Measurements from ENCODE around the gene MRPS27. TPM values are rescaled to one million over a fixed set of nuclear protein-coding genes. Genes with fewer than 3 reads are reported as not detected.

Gene MRPS27
- total and polyA plus RNA-seq, 2 of the 13 experiments (the other 11 are each of a cell fraction or from before 2014, with no cell fraction given), result 71.8 to 115 TPM

GRCh38 chr5:72216756-72217155 lies 103.3 kb downstream of the MRPS27 start (continued):
- no peak for TF ChIP-seq ZFAT (CRISPR knock-in tag; conservative IDR thresholded peaks at IDR 0.05)

DNA sequence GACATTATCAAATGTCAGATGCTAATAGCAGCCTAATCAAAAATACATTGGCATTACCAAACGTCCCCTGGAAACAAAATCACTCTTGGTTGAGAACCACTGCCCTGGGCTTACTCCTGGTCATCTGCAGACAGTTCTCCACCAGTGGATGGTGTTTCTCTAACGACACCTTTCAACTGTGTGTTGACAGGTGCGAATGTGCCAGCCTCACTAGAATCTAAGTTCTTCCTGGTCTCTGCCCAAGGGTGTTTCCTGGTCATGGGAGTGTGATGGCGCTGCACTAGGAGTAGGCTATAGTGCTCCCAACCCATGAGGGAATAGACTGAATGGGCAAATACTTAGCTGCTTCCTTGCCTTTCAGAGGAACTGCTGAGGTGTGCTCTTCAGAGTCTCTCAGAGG lies 105.9 kb downstream of the MRPS27 start:
- Histone ChIP-seq H3K36me3 (replicated peaks in 1 of 2; ENCODE audit: control insufficient read depth in 1 of 2, insufficient read depth in 2 of 2, low read length in 2 of 2) (peaks cover 3 to 14% of the 10 kb centered on the region in 2 experiments; a peak in 4 of 5 replicates), H3K79me2 (ENCODE audit: insufficient read depth, low read length) (no peaks in the 10 kb centered on the region), H3K27me3 (ENCODE audit: control insufficient read depth in 1 of 2, insufficient read depth in 2 of 2, low read length in 2 of 2) (no peaks in the 10 kb centered on the region), H3K9me3 (ENCODE audit: low read length) (no peaks in the 10 kb centered on the region), H3K4me3 (replicated peaks in 1 of 3; ENCODE audit: insufficient read depth in 1 of 3, low read depth in 2 of 3, low read length in 3 of 3) (no peak overlapping the region), H2AFZ (ENCODE audit: low read length) (no peak overlapping the region), H3K9ac (ENCODE audit: insufficient read depth, low read depth, low read length) (no peak overlapping the region), H3K4me2 (ENCODE audit: low read depth, low read length) (no peak overlapping the region), H4K20me1 (ENCODE audit: insufficient read depth, low read length) (no peaks in the 10 kb centered on the region), H3K4me1 (ENCODE audit: insufficient read depth, low read length) (peaks cover 11% of the 10 kb centered on the region; the same call in 1 of the 2 replicates), H3K27ac (ENCODE audit: extremely low read length, insufficient read depth, low read length) (no peak overlapping the region)
- FAIRE-seq, result no peak
- in situ Hi-C loops (cut with HindIII; ENCODE audit: extremely low pct_ligation_motif_present, low pct_unique_long_range_greater_than_20kb), result no loop called here
- ChIA-PET CTCF (ENCODE audit: low intra/inter-chr PET ratio, low total read pairs) (no interaction called here), POLR2A (no interaction called here)
- intact Hi-C loops (cut with micrococcal nuclease; ENCODE audit: unreplicated experiment), result no loop called here
- ATAC-seq, result no peak
- DNase-seq (ENCODE audit: low spot score), result no peak
- no TSS peak for BruUV-seq (replicated peaks)
- 86% methylated on average over 2 of the region's 4 CpGs for WGBS (ENCODE audit: low lambda C conversion rate)
- no peak for TF ChIP-seq THAP9 (CRISPR knock-in tag; IDR thresholded peaks at IDR 0.05; ENCODE audit: borderline replicate concordance)
- TF ChIP-seq ZNF773 (CRISPR knock-in tag; IDR thresholded peaks at IDR 0.05; ENCODE audit: borderline replicate concordance), result no peak
- no peak for TF ChIP-seq PTBP1 (IDR thresholded peaks at IDR 0.05; ENCODE audit: low read depth, low read length, poor library complexity, severe bottlenecking)
- TF ChIP-seq ZFP36L2 (CRISPR knock-in tag; IDR thresholded peaks at IDR 0.05), result no peak
- no peak for TF ChIP-seq MXD1 (CRISPR knock-in tag; IDR thresholded peaks at IDR 0.05)
- TF ChIP-seq CREM (IDR thresholded peaks at IDR 0.05), result no peak
- TF ChIP-seq CREM (CRISPR knock-in tag; IDR thresholded peaks at IDR 0.05), result no peak
- no peak for TF ChIP-seq ZNF382 (CRISPR knock-in tag; IDR thresholded peaks at IDR 0.05; ENCODE audit: borderline replicate concordance)
- TF ChIP-seq MED13 (CRISPR knock-in tag; IDR thresholded peaks at IDR 0.05), result no peak
- TF ChIP-seq NR2F2 (IDR thresholded peaks at IDR 0.05; ENCODE audit: borderline replicate concordance, low read depth), result no peak
- TF ChIP-seq ZNF235 (CRISPR knock-in tag; IDR thresholded peaks at IDR 0.05; ENCODE audit: borderline replicate concordance), result no peak
- TF ChIP-seq, protein P1, sequence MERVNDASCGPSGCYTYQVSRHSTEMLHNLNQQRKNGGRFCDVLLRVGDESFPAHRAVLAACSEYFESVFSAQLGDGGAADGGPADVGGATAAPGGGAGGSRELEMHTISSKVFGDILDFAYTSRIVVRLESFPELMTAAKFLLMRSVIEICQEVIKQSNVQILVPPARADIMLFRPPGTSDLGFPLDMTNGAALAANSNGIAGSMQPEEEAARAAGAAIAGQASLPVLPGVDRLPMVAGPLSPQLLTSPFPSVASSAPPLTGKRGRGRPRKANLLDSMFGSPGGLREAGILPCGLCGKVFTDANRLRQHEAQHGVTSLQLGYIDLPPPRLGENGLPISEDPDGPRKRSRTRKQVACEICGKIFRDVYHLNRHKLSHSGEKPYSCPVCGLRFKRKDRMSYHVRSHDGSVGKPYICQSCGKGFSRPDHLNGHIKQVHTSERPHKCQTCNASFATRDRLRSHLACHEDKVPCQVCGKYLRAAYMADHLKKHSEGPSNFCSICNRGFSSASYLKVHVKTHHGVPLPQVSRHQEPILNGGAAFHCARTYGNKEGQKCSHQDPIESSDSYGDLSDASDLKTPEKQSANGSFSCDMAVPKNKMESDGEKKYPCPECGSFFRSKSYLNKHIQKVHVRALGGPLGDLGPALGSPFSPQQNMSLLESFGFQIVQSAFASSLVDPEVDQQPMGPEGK (CRISPR knock-in tag; IDR thresholded peaks at IDR 0.05), result no peak
- TF ChIP-seq, protein P2, sequence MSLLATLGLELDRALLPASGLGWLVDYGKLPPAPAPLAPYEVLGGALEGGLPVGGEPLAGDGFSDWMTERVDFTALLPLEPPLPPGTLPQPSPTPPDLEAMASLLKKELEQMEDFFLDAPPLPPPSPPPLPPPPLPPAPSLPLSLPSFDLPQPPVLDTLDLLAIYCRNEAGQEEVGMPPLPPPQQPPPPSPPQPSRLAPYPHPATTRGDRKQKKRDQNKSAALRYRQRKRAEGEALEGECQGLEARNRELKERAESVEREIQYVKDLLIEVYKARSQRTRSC (CRISPR knock-in tag; IDR thresholded peaks at IDR 0.05; ENCODE audit: low read depth), result no peak
- no peak for TF ChIP-seq SATB2 (CRISPR knock-in tag; IDR thresholded peaks at IDR 0.05)
- no peak for TF ChIP-seq ZNF569 (CRISPR knock-in tag; IDR thresholded peaks at IDR 0.05; ENCODE audit: borderline replicate concordance)
- no peak for TF ChIP-seq MTA1 (CRISPR knock-in tag; IDR thresholded peaks at IDR 0.05; ENCODE audit: borderline replicate concordance)

All from HepG2 (cell line).